Neural cell (in vitro differentiated cells): ENCODE measurements around the gene ARSI. TPM values are rescaled to one million over a fixed set of nuclear protein-coding genes. Genes with fewer than 3 reads are reported as not detected.

Experiments used
- H2AFZ ChIP-seq: fragments of 200-600, 300-800 bp; sonication (generic), shearing (Covaris generic); 2 replicates; pipeline ENCODE4 v1.6.0; 2014; ENCODE audit warnings: low read depth, mild to moderate bottlenecking, antibody characterized with exemption, low read length, moderate library complexity
- H3F3A ChIP-seq: fragments of 200-600 bp; shearing (Covaris generic); 2 replicates; pipeline ENCODE4 v1.6.1; 2016; ENCODE audit warnings: mild to moderate bottlenecking, moderate library complexity, mixed read lengths, antibody characterized with exemption, low read length; ENCODE audit not compliant: insufficient read depth, poor library complexity, severe bottlenecking
- H3K27ac ChIP-seq: fragments of 200-600, 300-800 bp; sonication (generic), shearing (Covaris generic); 2 replicates; pipeline ENCODE4 v1.5.1; 2014; ENCODE audit warnings: mild to moderate bottlenecking, low read length, moderate library complexity
- H3K27me3 ChIP-seq: fragments of 300-800, 200-600 bp; sonication (generic), shearing (Covaris generic); 2 replicates; pipeline ENCODE4 v1.6.0; 2014; ENCODE audit warnings: mild to moderate bottlenecking, low read depth, low read length, moderate library complexity; ENCODE audit not compliant: insufficient read depth
- H3K36me3 ChIP-seq: fragments of 300-800, 200-600 bp; sonication (generic), shearing (Covaris generic); 2 replicates; pipeline ENCODE4 v1.5.1; 2014; ENCODE audit warnings: mild to moderate bottlenecking, antibody characterized with exemption, low read length, moderate library complexity; ENCODE audit not compliant: insufficient read depth
- H3K4me2 ChIP-seq: fragments of 300-800, 200-600 bp; sonication (generic), shearing (Covaris generic); 2 replicates; pipeline ENCODE4 v1.6.0; 2014; ENCODE audit warnings: mild to moderate bottlenecking, low read length
- H3K4me3 ChIP-seq: fragments of 300-800, 200-600 bp; sonication (generic), shearing (Covaris generic); 2 replicates; pipeline ENCODE4 v1.5.1; 2014; ENCODE audit warnings: mild to moderate bottlenecking, low read length, moderate library complexity
- H3K79me2 ChIP-seq: fragments of 200-600 bp; shearing (Covaris generic); replicated peaks from 2 replicates; pipeline ENCODE4 v1.6.0; 2014; ENCODE audit warnings: mild to moderate bottlenecking, low read length, moderate library complexity; ENCODE audit not compliant: insufficient read depth
- H3K9ac ChIP-seq: fragments of 300-800, 200-600 bp; sonication (generic), shearing (Covaris generic); 2 replicates; pipeline ENCODE4 v1.6.1; 2016; ENCODE audit warnings: mild to moderate bottlenecking, low read length, mixed read lengths
- H3K9me2 ChIP-seq: fragments of 200-600 bp; shearing (Covaris generic); 2 replicates; pipeline ENCODE4 v1.6.1; 2016; ENCODE audit warnings: mild to moderate bottlenecking, low read length, mixed read lengths; ENCODE audit not compliant: insufficient read depth
- H3K9me3 ChIP-seq: fragments of 200-600, 300-800 bp; sonication (generic), shearing (Covaris generic); 2 replicates; pipeline ENCODE4 v1.6.1; 2016; ENCODE audit warnings: mild to moderate bottlenecking, mixed run types, low read length, moderate library complexity, mixed read lengths
- H4K20me1 ChIP-seq: fragments of 200-600 bp; shearing (Covaris generic); 2 replicates; pipeline ENCODE4 v1.6.1; 2016; ENCODE audit warnings: mild to moderate bottlenecking, mixed run types; ENCODE audit not compliant: insufficient read depth
- CTCF ChIP-seq: fragments of 450-650 bp; IDR thresholded peaks from 2 replicates; pipeline ENCODE4 v1.5.1; 2014; ENCODE audit warnings: antibody characterized with exemption, mild to moderate bottlenecking, moderate library complexity; ENCODE audit not compliant: poor library complexity, severe bottlenecking
- EP300 ChIP-seq: fragments of 450-650 bp; conservative IDR thresholded peaks from 2 replicates; pipeline ENCODE4 v1.6.1; 2014; ENCODE audit warnings: antibody characterized with exemption, mild to moderate bottlenecking, moderate library complexity; ENCODE audit not compliant: poor library complexity, severe bottlenecking
- EZH2 ChIP-seq: fragments of 200-600, 300-800 bp; shearing (Covaris generic), sonication (generic); IDR thresholded peaks from 2 replicates; pipeline ENCODE4 v1.6.1; 2014; ENCODE audit warnings: antibody characterized with exemption, low read length, borderline replicate concordance, mild to moderate bottlenecking; ENCODE audit not compliant: insufficient read depth, poor library complexity, severe bottlenecking
- MXI1 ChIP-seq: fragments of 450-650 bp; conservative IDR thresholded peaks from 2 replicates; pipeline ENCODE4 v1.6.1; 2014; ENCODE audit warnings: antibody characterized with exemption, mild to moderate bottlenecking; ENCODE audit not compliant: poor library complexity, severe bottlenecking
- POLR2AphosphoS5 ChIP-seq: IDR thresholded peaks from 2 replicates; pipeline ENCODE4 v1.6.1; 2012
- RAD21 ChIP-seq: fragments of 450-650 bp; conservative IDR thresholded peaks from 2 replicates; pipeline ENCODE4 v1.6.1; 2014; ENCODE audit warnings: antibody characterized with exemption, mild to moderate bottlenecking, moderate library complexity
- SMC3 ChIP-seq: fragments of 450-650 bp; conservative IDR thresholded peaks from 2 replicates; pipeline ENCODE4 v1.6.1; 2014; ENCODE audit warnings: antibody characterized with exemption, mild to moderate bottlenecking, moderate library complexity; ENCODE audit not compliant: poor library complexity
- TAF1 ChIP-seq: IDR thresholded peaks from 2 replicates; pipeline ENCODE4 v1.6.1; 2012; ENCODE audit warnings: low read depth
- polyA plus RNA-seq: library from polyadenylated mRNA; depleted of rRNA; stranded (reverse); fragments of >200 nt; gene quantifications from 2 replicates; pipeline ENCODE4 v1.2.3, GENCODE V29; 2014
- TF ChIP-seq, protein P1 (sequence below): IDR thresholded peaks from 2 replicates; pipeline ENCODE4 v1.6.1; 2012; ENCODE audit warnings: borderline replicate concordance

The ARSI gene
- polyA plus RNA-seq, 1 donor from 2014 or later, result not detected

DNA sequence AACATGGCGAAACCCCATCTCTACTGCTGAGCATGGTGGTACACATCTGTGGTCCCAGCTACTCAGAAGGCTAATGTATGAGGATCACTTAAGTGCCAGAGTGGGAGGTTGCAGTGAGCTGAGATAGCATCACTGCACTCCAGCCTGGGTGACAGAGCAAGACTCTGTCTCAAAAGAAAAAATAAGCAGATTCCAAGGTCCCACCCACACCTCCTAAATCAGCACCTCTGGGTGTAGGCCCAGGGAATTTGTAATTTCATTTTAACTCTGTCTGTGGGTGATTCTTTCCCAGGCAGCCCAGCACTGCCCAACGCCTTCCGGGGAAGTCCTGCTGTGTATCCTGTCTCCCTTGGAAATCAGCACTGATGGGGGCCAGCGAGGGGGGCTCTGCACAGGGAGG lies 25.7 kb downstream of the ARSI start:
- H4K20me1 ChIP-seq, result peaks cover 3% of the 10 kb centered on the region
- H3K4me2 ChIP-seq, result no peak overlapping the region
- no peaks in the 10 kb centered on the region for H3K9me3 ChIP-seq
- H3K27me3 ChIP-seq, result no peaks in the 10 kb centered on the region
- no peaks in the 10 kb centered on the region for H3F3A ChIP-seq
- no peak overlapping the region for H2AFZ ChIP-seq
- no peaks in the 10 kb centered on the region for H3K36me3 ChIP-seq
- no peaks in the 10 kb centered on the region for H3K9me2 ChIP-seq
- no peak overlapping the region for H3K4me3 ChIP-seq
- H3K79me2 ChIP-seq, result peaks cover 3% of the 10 kb centered on the region
- TF ChIP-seq, protein P1, sequence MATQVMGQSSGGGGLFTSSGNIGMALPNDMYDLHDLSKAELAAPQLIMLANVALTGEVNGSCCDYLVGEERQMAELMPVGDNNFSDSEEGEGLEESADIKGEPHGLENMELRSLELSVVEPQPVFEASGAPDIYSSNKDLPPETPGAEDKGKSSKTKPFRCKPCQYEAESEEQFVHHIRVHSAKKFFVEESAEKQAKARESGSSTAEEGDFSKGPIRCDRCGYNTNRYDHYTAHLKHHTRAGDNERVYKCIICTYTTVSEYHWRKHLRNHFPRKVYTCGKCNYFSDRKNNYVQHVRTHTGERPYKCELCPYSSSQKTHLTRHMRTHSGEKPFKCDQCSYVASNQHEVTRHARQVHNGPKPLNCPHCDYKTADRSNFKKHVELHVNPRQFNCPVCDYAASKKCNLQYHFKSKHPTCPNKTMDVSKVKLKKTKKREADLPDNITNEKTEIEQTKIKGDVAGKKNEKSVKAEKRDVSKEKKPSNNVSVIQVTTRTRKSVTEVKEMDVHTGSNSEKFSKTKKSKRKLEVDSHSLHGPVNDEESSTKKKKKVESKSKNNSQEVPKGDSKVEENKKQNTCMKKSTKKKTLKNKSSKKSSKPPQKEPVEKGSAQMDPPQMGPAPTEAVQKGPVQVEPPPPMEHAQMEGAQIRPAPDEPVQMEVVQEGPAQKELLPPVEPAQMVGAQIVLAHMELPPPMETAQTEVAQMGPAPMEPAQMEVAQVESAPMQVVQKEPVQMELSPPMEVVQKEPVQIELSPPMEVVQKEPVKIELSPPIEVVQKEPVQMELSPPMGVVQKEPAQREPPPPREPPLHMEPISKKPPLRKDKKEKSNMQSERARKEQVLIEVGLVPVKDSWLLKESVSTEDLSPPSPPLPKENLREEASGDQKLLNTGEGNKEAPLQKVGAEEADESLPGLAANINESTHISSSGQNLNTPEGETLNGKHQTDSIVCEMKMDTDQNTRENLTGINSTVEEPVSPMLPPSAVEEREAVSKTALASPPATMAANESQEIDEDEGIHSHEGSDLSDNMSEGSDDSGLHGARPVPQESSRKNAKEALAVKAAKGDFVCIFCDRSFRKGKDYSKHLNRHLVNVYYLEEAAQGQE, result no peak
- no peak for TF ChIP-seq MXI1
- no peak for TF ChIP-seq EZH2
- no peak for TF ChIP-seq EP300
- TF ChIP-seq SMC3, result no peak
- TF ChIP-seq POLR2AphosphoS5, result no peak
- TF ChIP-seq RAD21, result no peak
- no peak for TF ChIP-seq CTCF
- no peak for TF ChIP-seq TAF1
- no peak overlapping the region for H3K27ac ChIP-seq
- H3K9ac ChIP-seq, result no peak overlapping the region

DNA sequence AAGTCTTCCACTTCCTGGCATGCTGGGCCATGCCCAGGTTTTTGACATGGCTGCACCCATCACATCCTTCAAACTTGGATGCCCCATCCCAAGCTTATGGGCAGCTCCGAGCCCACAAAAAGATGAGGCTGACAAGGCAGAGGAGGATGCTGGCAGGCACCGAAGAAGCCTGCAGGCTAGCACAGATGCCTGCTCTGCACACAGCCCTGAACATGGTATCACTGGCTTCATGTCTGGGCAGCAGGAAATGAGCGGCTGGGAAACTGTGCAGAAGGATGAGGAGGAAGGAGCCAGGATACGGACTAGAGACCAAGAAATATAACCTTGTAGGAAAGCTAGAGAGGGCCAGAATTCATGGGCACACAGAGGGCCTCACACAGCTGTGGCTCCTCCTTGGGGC lies 27.9 kb downstream of the ARSI start:
- TF ChIP-seq EZH2 (no peak), MXI1 (no peak), CTCF (no peak), SMC3 (no peak), RAD21 (no peak), POLR2AphosphoS5 (no peak), EP300 (no peak), TAF1 (no peak)
- TF ChIP-seq, protein P1, result no peak
- Histone ChIP-seq H3F3A (no peaks in the 10 kb centered on the region), H3K79me2 (peaks cover 3% of the 10 kb centered on the region), H2AFZ (no peak overlapping the region), H3K27me3 (no peaks in the 10 kb centered on the region), H4K20me1 (no peaks in the 10 kb centered on the region), H3K9me3 (no peaks in the 10 kb centered on the region), H3K9ac (no peak overlapping the region), H3K27ac (no peak overlapping the region), H3K4me2 (no peak overlapping the region), H3K9me2 (no peaks in the 10 kb centered on the region), H3K36me3 (no peaks in the 10 kb centered on the region), H3K4me3 (no peak overlapping the region)
